Pancreas (tissue), 10 donors: ENCODE measurements around the gene FAM81A. TPM values are rescaled to one million over a fixed set of nuclear protein-coding genes. Genes with fewer than 3 reads are reported as not detected.
"Not testable (repeated sequence)": the region's sequence is repeated elsewhere in the genome, so short reads cannot be mapped to it uniquely, and the experiment has no call there.

ENCODE experiments used
- ATAC-seq, 4 donors: fragments of 200-7000 bp; cut with Tn5 transposase; one replicate each; pipeline versions ENCODE4 v1.8.0 to v1.9.1; 2020; ENCODE audit warnings: mild to moderate bottlenecking in 4 of 4, moderate library complexity in 4 of 4
- DNase-seq, 6 donors: peaks; one replicate each; pipeline ENCODE4 v3.0.0-alpha.2; 2020
- FAIRE-seq: peaks from 2 replicates; lab custom pipeline; 2012; peaks lifted over from hg19 to GRCh38; lab: Jason Lieb, UNC
- H3K27ac ChIP-seq, 4 donors: fragments of 200-600 bp; sonication (generic); 1 replicate in 3 of 4; 2 replicates in 1 of 4; pipeline versions ENCODE4 v1.5.0 to v1.8.0; 2020
- H3K27me3 ChIP-seq, 4 donors: fragments of 200-600 bp; one replicate each; pipeline ENCODE4 v1.8.0; 2021
- H3K36me3 ChIP-seq, 3 donors: fragments of 200-600 bp; sonication (generic) in 1 of 3; one replicate each; pipeline versions ENCODE4 v1.5.0 to v1.8.0; 2020 to 2021
- H3K4me1 ChIP-seq, 3 donors: fragments of 200-600 bp; one replicate each; pipeline ENCODE4 v1.8.0; 2021
- H3K4me3 ChIP-seq, 4 donors: fragments of 200-600 bp; sonication (generic) in 2 of 4; one replicate each; pipeline versions ENCODE4 v1.5.0 to v1.8.0; 2020 to 2021
- H3K9me3 ChIP-seq, 4 donors: fragments of 200-600 bp; one replicate each; pipeline ENCODE4 v1.8.0; 2021
- CTCF ChIP-seq, 4 donors: fragments of 200-600 bp; sonication (generic) in 3 of 4; IDR thresholded peaks; one replicate each; pipeline versions ENCODE4 v1.5.0 to v1.8.0; 2021; ENCODE audit warnings: antibody characterized with exemption in 4 of 4
- WGBS, 2 donors: extraction: QIAGEN DNeasy Blood & Tissue Kit; methylation state at CpG; one replicate each; pipeline ENCODE4 v1.1.7; 2013; 5-methylcytosine and 5-hydroxymethylcytosine counted together
- intact Hi-C, 3 donors: fragments of 100-400 bp; cut with DNase I; formaldehyde crosslinking; loops; one replicate each; pipeline versions ENCODE4 v1.11.1 to v1.14.2; 2022
- polyA plus RNA-seq, 2 donors: library from polyadenylated mRNA; stranded (reverse); fragments of 200-250 nt; gene quantifications; one replicate each; pipeline ENCODE4 v1.2.3, GENCODE V29; 2013
- total RNA-seq, 6 donors: library from RNA; stranded (reverse); fragmentation: NEBNext Ultra II Directional in 4 of 6; extraction: Animal tissue kit (Norgen Biotek cat#: 25700) in 4 of 6; gene quantifications; one replicate each; pipeline versions ENCODE4 v1.2.1 to v1.2.4, GENCODE V29; 2021 to 2023
- donor health status: healthy with polysubstance abuse.
- donor health status: DM: no; HTN: no; CAD: no; lungs with moderate emphysema.
- donor health status: DM: no; HTN: no; CAD: no.
- donor health status: control.
- donor health status: control.
- donor health status: Bipolar disorder and iron deficiency.
- donor health status: DM: yes; HTN: yes; CAD: no.
- donor health status: DM: no; HTN: no; CAD: no.
- donor health status: DM: no; HTN: no; CAD: no.
- donor health status: DM: yes; HTN: yes; CAD: no.

The FAM81A gene
- total and polyA plus RNA-seq, 8 donors: 0.34 to 2.2 (median 0.62) TPM

DNA sequence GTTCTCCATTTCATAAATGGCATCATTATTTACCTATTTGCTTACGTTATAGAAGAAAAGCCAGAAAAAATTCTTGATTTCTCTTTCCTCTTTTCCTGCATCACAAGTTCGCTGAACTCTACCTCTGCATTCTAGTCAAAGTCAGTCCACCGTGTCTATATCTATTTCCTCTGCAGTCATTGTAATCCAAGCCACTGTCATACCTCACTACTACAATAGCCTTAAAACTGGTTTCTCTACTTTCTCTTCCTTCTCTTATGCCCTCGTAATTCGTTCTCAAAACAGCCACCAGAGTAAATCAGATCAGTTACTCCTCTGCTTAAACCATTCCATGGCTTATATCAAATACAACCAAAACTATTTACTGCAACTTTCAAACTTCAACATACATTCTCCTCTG is 13.4 kb upstream of the FAM81A start:
- WGBS, 2 donors: 33 to 36% methylated on average over 5 of the region's 5 CpGs
- no peak for TF ChIP-seq CTCF (IDR thresholded peaks at IDR 0.05)
- Histone ChIP-seq H3K36me3 (no peaks in the 10 kb centered on the region), H3K9me3 (no peaks in the 10 kb centered on the region), H3K4me1 (no peaks in the 10 kb centered on the region), H3K27me3 (no peaks in the 10 kb centered on the region), H3K27ac (no peak overlapping the region), H3K4me3 (no peak overlapping the region)
- intact Hi-C loops: no loop called here
- ATAC-seq (no peak), FAIRE-seq (no peak), DNase-seq (no peak)

- H3K36me3 ChIP-seq, ATAC-seq, H3K27ac ChIP-seq, FAIRE-seq, DNase-seq, H3K4me1 ChIP-seq, intact Hi-C loops, H3K9me3 ChIP-seq, H3K4me3 ChIP-seq, H3K27me3 ChIP-seq: not testable (repeated sequence)
- WGBS, 2 donors: 52 to 68% methylated on average over 3 of the region's 3 CpGs
Measured at GRCh38 chr15:59428898-59429297, 9.1 kb upstream of the FAM81A start.

GRCh38 chr15:59432389-59432788 is 5.6 kb upstream of the FAM81A start:
- H3K27ac ChIP-seq: no peak overlapping the region
- peaks cover 0 to 6% (median 0%) of the 10 kb centered on the region in 3 donors for H3K4me1 ChIP-seq
- H3K4me3 ChIP-seq: no peak overlapping the region
- FAIRE-seq (no peak), ATAC-seq (no peak), DNase-seq (no peak)
- H3K36me3 ChIP-seq: no peaks in the 10 kb centered on the region
- no peaks in the 10 kb centered on the region for H3K9me3 ChIP-seq
- H3K27me3 ChIP-seq: no peaks in the 10 kb centered on the region
- intact Hi-C loops: no loop called here
- 93 to 96% methylated on average over 1 of the region's 1 CpG for WGBS, 2 donors
- TF ChIP-seq CTCF (IDR thresholded peaks at IDR 0.05): no peak

- H3K36me3 ChIP-seq: no peaks in the 10 kb centered on the region
- FAIRE-seq (no peak), DNase-seq (no peak), ATAC-seq (no peak)
- no peaks in the 10 kb centered on the region for H3K27me3 ChIP-seq
- no peak for TF ChIP-seq CTCF (IDR thresholded peaks at IDR 0.05)
- H3K4me1 ChIP-seq: peaks cover 0 to 9% (median 0%) of the 10 kb centered on the region in 3 donors
- H3K4me3 ChIP-seq: no peak overlapping the region
- intact Hi-C loops: no loop called here
- H3K9me3 ChIP-seq: no peaks in the 10 kb centered on the region
- H3K27ac ChIP-seq: no peak overlapping the region
- 52 to 64% methylated on average over 4 of the region's 4 CpGs for WGBS, 2 donors
Measured at GRCh38 chr15:59434481-59434880, 3.5 kb upstream of the FAM81A start.

GRCh38 chr15:59436774-59437141 is 1.2 kb upstream of the FAM81A start:
- intact Hi-C loops: no loop called here
- FAIRE-seq (no peak), ATAC-seq (no peak), DNase-seq (no peak)
- H3K9me3 ChIP-seq: no peaks in the 10 kb centered on the region
- peaks cover 0 to 9% (median 0%) of the 10 kb centered on the region in 3 donors for H3K4me1 ChIP-seq
- WGBS, 2 donors: 9 to 11% methylated on average over 6 of the region's 6 CpGs
- no peaks in the 10 kb centered on the region for H3K27me3 ChIP-seq
- no peak overlapping the region for H3K4me3 ChIP-seq
- no peaks in the 10 kb centered on the region for H3K36me3 ChIP-seq
- H3K27ac ChIP-seq: no peak overlapping the region
- TF ChIP-seq CTCF (IDR thresholded peaks at IDR 0.05): no peak
